SU-DHL-6 (cell line): ENCODE data around the gene MALSU1.

Experiments used
- EZH2phosphoT487 ChIP-seq: fragments of 200-600 bp; sonication (generic), shearing (Covaris generic); conservative IDR thresholded peaks from 2 replicates; pipeline ENCODE4 v1.6.1; 2018; ENCODE audit warnings: mild to moderate bottlenecking, antibody characterized with exemption, low read length, moderate library complexity, mixed read lengths
- TF ChIP-seq, protein P1 (sequence below): fragments of 200-600 bp; sonication (generic); IDR thresholded peaks from one replicate; pipeline ENCODE4 v1.5.1; 2017; ENCODE audit warnings: antibody characterized with exemption, mild to moderate bottlenecking, low read length, moderate library complexity; ENCODE audit not compliant: insufficient read depth, poor library complexity, severe bottlenecking

DNA sequence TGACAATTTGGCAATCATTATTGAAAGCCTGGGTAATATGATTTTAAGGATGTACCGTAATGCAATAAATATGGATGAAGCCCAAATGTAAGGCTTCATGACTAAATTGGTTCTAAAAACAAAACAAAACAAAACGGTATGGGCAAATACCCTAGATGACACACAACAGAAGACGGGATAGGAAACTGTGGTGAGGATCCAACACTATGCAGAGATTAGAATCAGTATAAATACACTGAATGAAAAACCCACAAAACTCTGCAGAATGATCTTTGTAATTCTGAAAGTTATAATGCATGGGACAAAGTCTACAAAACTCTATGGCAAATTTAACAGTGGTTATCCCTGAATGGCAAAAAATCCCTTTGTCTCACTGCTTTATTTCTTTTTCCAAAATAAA lies 57.6 kb downstream of the MALSU1 start:
- TF ChIP-seq, protein P1, sequence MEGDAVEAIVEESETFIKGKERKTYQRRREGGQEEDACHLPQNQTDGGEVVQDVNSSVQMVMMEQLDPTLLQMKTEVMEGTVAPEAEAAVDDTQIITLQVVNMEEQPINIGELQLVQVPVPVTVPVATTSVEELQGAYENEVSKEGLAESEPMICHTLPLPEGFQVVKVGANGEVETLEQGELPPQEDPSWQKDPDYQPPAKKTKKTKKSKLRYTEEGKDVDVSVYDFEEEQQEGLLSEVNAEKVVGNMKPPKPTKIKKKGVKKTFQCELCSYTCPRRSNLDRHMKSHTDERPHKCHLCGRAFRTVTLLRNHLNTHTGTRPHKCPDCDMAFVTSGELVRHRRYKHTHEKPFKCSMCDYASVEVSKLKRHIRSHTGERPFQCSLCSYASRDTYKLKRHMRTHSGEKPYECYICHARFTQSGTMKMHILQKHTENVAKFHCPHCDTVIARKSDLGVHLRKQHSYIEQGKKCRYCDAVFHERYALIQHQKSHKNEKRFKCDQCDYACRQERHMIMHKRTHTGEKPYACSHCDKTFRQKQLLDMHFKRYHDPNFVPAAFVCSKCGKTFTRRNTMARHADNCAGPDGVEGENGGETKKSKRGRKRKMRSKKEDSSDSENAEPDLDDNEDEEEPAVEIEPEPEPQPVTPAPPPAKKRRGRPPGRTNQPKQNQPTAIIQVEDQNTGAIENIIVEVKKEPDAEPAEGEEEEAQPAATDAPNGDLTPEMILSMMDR = no peak
- TF ChIP-seq EZH2phosphoT487 = no peak
